ENCODE measurements around the gene LYPLAL1. TPM values are rescaled to one million over a fixed set of nuclear protein-coding genes. Genes with fewer than 3 reads are reported as not detected.

Gene LYPLAL1
- total and polyA plus RNA-seq, 9 of the 15 experiments (the other 6 are each of a cell fraction or from before 2014, with no cell fraction given), result 14.9 to 179 (median 46.3) TPM

GRCh38 chr1:219143735-219144134, 29.9 kb upstream of the LYPLAL1 start:
- CTCF ChIA-PET (ENCODE audit: low intra/inter-chr PET ratio), result no interaction called here
- H3K9me1 ChIP-seq (ENCODE audit: control insufficient read depth, insufficient read depth, low read length), result no peaks in the 10 kb centered on the region
- H3K4me2 ChIP-seq (ENCODE audit: insufficient read depth, low read length), result no peak overlapping the region
- no peaks in the 10 kb centered on the region for H3K27me3 ChIP-seq (ENCODE audit: control insufficient read depth in 2 of 2, insufficient read depth in 2 of 2, low read length in 2 of 2)
- no peak overlapping the region for H3K27ac ChIP-seq (ENCODE audit: extremely low read depth, low read depth, low read length)
- in situ Hi-C loops (cut with MboI), result loop anchor here (5.0 kb wide), 1 partner anchor 49 kb away; no protein-coding TSS in a partner anchor
- no peak overlapping the region for H3K4me3 ChIP-seq
- H3K9ac ChIP-seq (ENCODE audit: insufficient read depth in 1 of 2, low read depth in 2 of 2, low read length in 2 of 2), result no peak overlapping the region
- H3K9me3 ChIP-seq (replicated peaks; ENCODE audit: control insufficient read depth, insufficient read depth, low read depth, low read length), result no peaks in the 10 kb centered on the region
- BruUV-seq (replicated peaks), result no TSS peak
- intact Hi-C loops (cut with micrococcal nuclease), result no loop called here
- ATAC-seq (no peak), FAIRE-seq (no peak), DNase-seq (ENCODE audit: extremely low read depth in 1 of 4, low spot score in 3 of 4) (no peak)
- peaks cover 0 to 19% of the 10 kb centered on the region in 2 experiments; a peak in 3 of 5 replicates for H3K4me1 ChIP-seq (replicated peaks in 1 of 2; ENCODE audit: control insufficient read depth in 2 of 2, insufficient read depth in 2 of 2, low read length in 2 of 2)
- 74% methylated on average over 1 of the region's 1 CpG for WGBS (ENCODE audit: insufficient coverage, low coverage, missing lambda C conversion rate)
- TF ChIP-seq CEBPG (CRISPR knock-in tag; IDR thresholded peaks at IDR 0.05) (no peak), CEBPG (tag; conservative IDR thresholded peaks at IDR 0.05 in 1 of 2, IDR thresholded peaks at IDR 0.05 in 1 of 2) (peak in 1 of 2 experiments; percentile 34; a peak in 1 of 4 replicates), KHSRP (IDR thresholded peaks at IDR 0.05) (no peak), CEBPB (tag; IDR thresholded peaks at IDR 0.05) (0 out of 2 replicates have a peak, but pooled peaks have one; percentile 8)
- no peaks in the 10 kb centered on the region for H3K36me3 ChIP-seq (ENCODE audit: control insufficient read depth, insufficient read depth, low read length)
- H3K79me2 ChIP-seq (ENCODE audit: control insufficient read depth, insufficient read depth, low read length), result no peaks in the 10 kb centered on the region
- no peaks in the 10 kb centered on the region for H4K20me1 ChIP-seq (replicated peaks; ENCODE audit: control insufficient read depth, insufficient read depth, low read length)
- POLR2A ChIA-PET, result no interaction called here
- peak overlapping the region; percentile 53 for H2AFZ ChIP-seq (ENCODE audit: low read depth, low read length)

DNA sequence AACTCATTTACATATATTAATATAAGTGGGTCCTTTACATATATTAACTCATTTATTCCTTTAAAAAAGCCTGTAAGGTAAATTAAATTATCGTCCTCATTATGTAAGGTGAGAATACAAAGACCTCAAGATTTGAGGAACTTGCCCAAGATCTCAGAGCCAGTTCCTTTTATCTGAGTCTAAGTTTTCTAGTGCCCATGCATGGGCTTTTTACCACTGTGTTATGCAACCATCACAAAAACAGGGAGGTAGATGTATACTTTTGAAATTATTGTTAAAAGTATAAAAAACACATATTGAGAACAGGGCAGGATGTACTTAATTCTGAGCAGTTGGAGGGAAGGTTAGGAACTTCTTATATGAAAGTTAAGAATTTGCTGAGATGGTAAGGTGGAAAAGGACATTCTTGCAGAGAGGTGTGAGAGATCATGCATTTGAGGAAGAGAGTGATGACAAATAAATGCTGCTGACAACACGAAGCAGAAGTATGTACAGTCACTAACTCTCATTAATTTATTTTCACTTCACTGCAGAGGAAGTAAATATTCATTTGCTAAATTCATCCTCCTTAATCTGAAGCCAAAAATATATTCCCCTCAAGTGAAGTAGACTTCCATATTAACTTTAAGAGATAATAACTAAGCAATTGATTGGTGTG, 28.9 kb upstream of the LYPLAL1 start:
- WGBS (ENCODE audit: insufficient coverage, low coverage, missing lambda C conversion rate), result 28% methylated on average over 2 of the region's 2 CpGs
- FAIRE-seq (no peak), DNase-seq (ENCODE audit: extremely low read depth in 1 of 4, low spot score in 3 of 4) (no peak), ATAC-seq (no peak)
- no peak overlapping the region for H3K4me3 ChIP-seq
- ChIA-PET POLR2A (interaction anchor here (1.1 kb wide), 1 partner anchor 21 kb away, joined by 3 read pairs; no protein-coding TSS in a partner anchor), CTCF (ENCODE audit: low intra/inter-chr PET ratio) (no interaction called here)
- H3K27me3 ChIP-seq (ENCODE audit: control insufficient read depth in 2 of 2, insufficient read depth in 2 of 2, low read length in 2 of 2), result no peaks in the 10 kb centered on the region
- no TSS peak for BruUV-seq (replicated peaks)
- TF ChIP-seq CEBPB (tag; IDR thresholded peaks at IDR 0.05) (peak; percentile 52; the same call in 1 of the 2 replicates), ZNF740 (CRISPR knock-in tag; IDR thresholded peaks at IDR 0.05) (no peak), ZNF740 (tag; IDR thresholded peaks at IDR 0.05) (no peak), OTX1 (CRISPR knock-in tag; IDR thresholded peaks at IDR 0.05) (no peak)
- H3K4me1 ChIP-seq (replicated peaks in 1 of 2; ENCODE audit: control insufficient read depth in 2 of 2, insufficient read depth in 2 of 2, low read length in 2 of 2), result peaks cover 0 to 24% of the 10 kb centered on the region in 2 experiments; a peak in 4 of 5 replicates
- H4K20me1 ChIP-seq (replicated peaks; ENCODE audit: control insufficient read depth, insufficient read depth, low read length), result no peaks in the 10 kb centered on the region
- H3K27ac ChIP-seq (ENCODE audit: extremely low read depth, low read depth, low read length), result no peak overlapping the region
- in situ Hi-C loops (cut with MboI), result loop anchor here (5.0 kb wide), 1 partner anchor 48 kb away; no protein-coding TSS in a partner anchor
- H3K9ac ChIP-seq (ENCODE audit: insufficient read depth in 1 of 2, low read depth in 2 of 2, low read length in 2 of 2), result no peak overlapping the region
- no peak overlapping the region for H3K4me2 ChIP-seq (ENCODE audit: insufficient read depth, low read length)
- no peaks in the 10 kb centered on the region for H3K9me1 ChIP-seq (ENCODE audit: control insufficient read depth, insufficient read depth, low read length)
- no peaks in the 10 kb centered on the region for H3K79me2 ChIP-seq (ENCODE audit: control insufficient read depth, insufficient read depth, low read length)
- H3K9me3 ChIP-seq (replicated peaks; ENCODE audit: control insufficient read depth, insufficient read depth, low read depth, low read length), result no peaks in the 10 kb centered on the region
- peak overlapping the region; percentile 48; the same call in 1 of the 2 replicates for H2AFZ ChIP-seq (ENCODE audit: low read depth, low read length)
- intact Hi-C loops (cut with micrococcal nuclease), result no loop called here
- no peaks in the 10 kb centered on the region for H3K36me3 ChIP-seq (ENCODE audit: control insufficient read depth, insufficient read depth, low read length)
